SK-N-SH (cell line): ENCODE data around the gene CFHR3. TPM values are rescaled to one million over a fixed set of nuclear protein-coding genes. Genes with fewer than 3 reads are reported as not detected.
"Not testable (repeated sequence)": the region's sequence is repeated elsewhere in the genome, so short reads cannot be mapped to it uniquely, and the experiment has no call there.

Source experiments
- CTCF ChIA-PET: fragments of 300-600, 350-600 bp; formaldehyde crosslinking; extraction: SDS; loops from one replicate; lab custom pipeline; 2021; lab: Yijun Ruan, JAX
- POLR2A ChIA-PET: fragments of 350-600 bp; sonication (Branson Sonifier 250); formaldehyde crosslinking; extraction: SDS; loops from one replicate; lab custom pipeline; 2020; ENCODE audit warnings: antibody characterized with exemption, inconsistent platforms; lab: Yijun Ruan, JAX
- DNase-seq: peaks from one replicate; pipeline ENCODE4 v3.0.0; 2012
- H2AFZ ChIP-seq: fragments of 200-600 bp; sonication (generic); 2 replicates; pipeline ENCODE4 v1.8.1; 2016; ENCODE audit warnings: antibody characterized with exemption, mild to moderate bottlenecking, low read depth
- H3F3A ChIP-seq: fragments of 200-600 bp; sonication (generic); replicated peaks from 2 replicates; pipeline ENCODE3; 2016; ENCODE audit warnings: antibody characterized with exemption, mild to moderate bottlenecking; ENCODE audit not compliant: insufficient read depth
- H3K27ac ChIP-seq, 2 experiments: fragments of 200-500 bp in 1 of 2; fragments of 200-600 bp in 1 of 2; sonication (Bioruptor generic) in 1 of 2; sonication (generic), shearing (Covaris generic) in 1 of 2; 2 replicates each; pipeline versions ENCODE4 v1.5.1 to v1.6.1; 2014 to 2016; ENCODE audit warnings: low read depth in 2 of 2, inconsistent platforms in 1 of 2, low read length in 1 of 2, mild to moderate bottlenecking in 1 of 2, mixed read lengths in 1 of 2
- H3K27me3 ChIP-seq: fragments of 200-600 bp; sonication (generic), shearing (Covaris generic); 2 replicates; pipeline ENCODE4 v1.6.1; 2016; ENCODE audit warnings: mixed run types; ENCODE audit not compliant: insufficient read depth
- H3K36me3 ChIP-seq, 2 experiments: fragments of 200-500 bp in 1 of 2; fragments of 200-600 bp in 1 of 2; sonication (Bioruptor generic) in 1 of 2; sonication (generic) in 1 of 2; replicated peaks in 1 of 2; 2 replicates each; pipeline versions ENCODE3 to v1.5.1; 2014 to 2016; ENCODE audit warnings: low read length in 1 of 2, mild to moderate bottlenecking in 1 of 2; ENCODE audit not compliant: insufficient read depth in 2 of 2, control insufficient read depth in 1 of 2
- H3K4me1 ChIP-seq, 2 experiments: fragments of 200-500 bp in 1 of 2; fragments of 200-600 bp in 1 of 2; sonication (Bioruptor generic) in 1 of 2; sonication (generic), shearing (Covaris generic) in 1 of 2; 2 replicates each; pipeline versions ENCODE4 v1.5.1 to v1.6.1; 2014 to 2016; ENCODE audit warnings: low read depth in 1 of 2, low read length in 1 of 2, mixed run types in 1 of 2; ENCODE audit not compliant: insufficient read depth in 2 of 2, control insufficient read depth in 1 of 2
- H3K4me2 ChIP-seq: fragments of 200-600 bp; sonication (generic), shearing (Covaris generic); 2 replicates; pipeline ENCODE4 v1.6.1; 2017; ENCODE audit warnings: mixed run types
- H3K4me3 ChIP-seq, 2 experiments: fragments of 200-500 bp in 1 of 2; fragments of 200-600 bp in 1 of 2; sonication (Bioruptor generic) in 1 of 2; sonication (generic), shearing (Covaris generic) in 1 of 2; 2 replicates each; pipeline versions ENCODE4 v1.5.1 to v1.8.1; 2014 to 2016; ENCODE audit warnings: low read depth in 2 of 2, inconsistent platforms in 1 of 2, low read length in 1 of 2, mild to moderate bottlenecking in 1 of 2, mixed read lengths in 1 of 2, moderate library complexity in 1 of 2
- H3K79me2 ChIP-seq: fragments of 200-600 bp; sonication (generic); 2 replicates; pipeline ENCODE4 v1.8.1; 2017; ENCODE audit warnings: mild to moderate bottlenecking; ENCODE audit not compliant: insufficient read depth
- H3K9ac ChIP-seq: fragments of 200-600 bp; sonication (generic); 2 replicates; pipeline ENCODE4 v1.6.1; 2017; ENCODE audit warnings: mixed run types
- H3K9me2 ChIP-seq: fragments of 200-600 bp; sonication (generic); 2 replicates; pipeline ENCODE4 v1.6.1; 2017; ENCODE audit warnings: mixed run types
- H3K9me3 ChIP-seq: fragments of 200-600 bp; sonication (generic); 2 replicates; pipeline ENCODE4 v1.6.1; 2017; ENCODE audit warnings: mixed run types, mild to moderate bottlenecking, moderate library complexity
- H4K20me1 ChIP-seq: fragments of 200-600 bp; sonication (generic); 2 replicates; pipeline ENCODE4 v1.6.1; 2017; ENCODE audit warnings: mild to moderate bottlenecking, mixed run types; ENCODE audit not compliant: insufficient read depth
- CTCF ChIP-seq: fragments of 200-600 bp; sonication (generic); IDR thresholded peaks from 2 replicates; pipeline ENCODE4 v1.6.1; 2017; ENCODE audit warnings: antibody characterized with exemption, mild to moderate bottlenecking, moderate library complexity
- EP300 ChIP-seq, 2 experiments: IDR thresholded peaks; 2 replicates each; pipeline versions ENCODE4 v1.4.0 to v1.6.1; 2012; ENCODE audit warnings: borderline replicate concordance in 1 of 2, low read depth in 1 of 2, low read length in 1 of 2
- FOXJ3 ChIP-seq: sonication (generic); formaldehyde crosslinking; IDR thresholded peaks from 2 replicates; pipeline ENCODE4 v1.5.1; 2020; ENCODE audit warnings: mild to moderate bottlenecking, missing genetic modification reagents
- GATA2 ChIP-seq: sonication (generic); formaldehyde crosslinking; IDR thresholded peaks from 2 replicates; pipeline ENCODE4 v1.5.0; 2020; ENCODE audit warnings: mild to moderate bottlenecking, missing genetic modification reagents
- IRF3 ChIP-seq: fragments of 150-350 bp; IDR thresholded peaks from 2 replicates; pipeline ENCODE4 v1.6.1; 2016; ENCODE audit warnings: mild to moderate bottlenecking, low read depth, low read length
- MAX ChIP-seq: IDR thresholded peaks from 2 replicates; pipeline ENCODE4 v1.4.0; 2012; ENCODE audit warnings: low read depth
- MEF2A ChIP-seq: IDR thresholded peaks from 2 replicates; pipeline ENCODE4 v1.4.0; 2012; ENCODE audit warnings: low read depth, borderline replicate concordance
- NRF1 ChIP-seq: IDR thresholded peaks from 2 replicates; pipeline ENCODE4 v1.6.1; 2012; ENCODE audit warnings: low read depth, mild to moderate bottlenecking, low read length
- PBX3 ChIP-seq: IDR thresholded peaks from 2 replicates; pipeline ENCODE4; 2012
- POLR2AphosphoS5 ChIP-seq: IDR thresholded peaks from 2 replicates; pipeline ENCODE4 v1.6.1; 2012; ENCODE audit warnings: low read depth, low read length
- RAD21 ChIP-seq: IDR thresholded peaks from 2 replicates; pipeline ENCODE4 v1.6.1; 2012; ENCODE audit warnings: mild to moderate bottlenecking, low read length
- RCOR1 ChIP-seq: fragments of 150-350 bp; IDR thresholded peaks from 2 replicates; pipeline ENCODE4 v1.6.1; 2017; ENCODE audit warnings: antibody characterized with exemption, low read length
- RXRA ChIP-seq: IDR thresholded peaks from 2 replicates; pipeline ENCODE4 v1.4.0; 2012; ENCODE audit warnings: low read depth, mild to moderate bottlenecking, borderline replicate concordance
- SIN3A ChIP-seq: IDR thresholded peaks from 2 replicates; pipeline ENCODE4 v1.6.1; 2012; ENCODE audit warnings: low read depth, mild to moderate bottlenecking, low read length, moderate library complexity, borderline replicate concordance
- SMC3 ChIP-seq: IDR thresholded peaks from 2 replicates; pipeline ENCODE4 v1.6.1; 2012; ENCODE audit warnings: low read depth, low read length, improper control_type of control experiment
- TAF1 ChIP-seq: IDR thresholded peaks from 2 replicates; pipeline ENCODE4 v1.6.1; 2012; ENCODE audit warnings: low read depth, mild to moderate bottlenecking, low read length, moderate library complexity, borderline replicate concordance
- TEAD4 ChIP-seq: IDR thresholded peaks from 2 replicates; pipeline ENCODE4 v1.4.0; 2012; ENCODE audit warnings: mild to moderate bottlenecking, borderline replicate concordance; ENCODE audit not compliant: insufficient read depth
- USF2 ChIP-seq: fragments of 150-350 bp; IDR thresholded peaks from 2 replicates; pipeline ENCODE4 v1.6.1; 2017; ENCODE audit warnings: antibody characterized with exemption, low read length, low read depth, borderline replicate concordance
- YY1 ChIP-seq: IDR thresholded peaks from 2 replicates; pipeline ENCODE4 v1.4.0; 2012; ENCODE audit warnings: low read depth, mild to moderate bottlenecking
- ZBTB33 ChIP-seq: IDR thresholded peaks from 2 replicates; pipeline ENCODE4 v1.4.0; 2012; ENCODE audit warnings: low read depth, borderline replicate concordance
- WGBS: methylation state at CpG from one replicate; pipeline ENCODE4 v1.1.6; 2017; ENCODE audit warnings: low lambda C conversion rate; 5-methylcytosine and 5-hydroxymethylcytosine counted together
- polyA plus RNA-seq, 3 experiments: library from polyadenylated mRNA; depleted of rRNA; stranded (reverse); fragments of >200 nt; gene quantifications; 2 replicates each; pipeline ENCODE4 v1.2.3, GENCODE V29; 2012

Gene CFHR3
- polyA plus RNA-seq, 1 of the 3 experiments (the other 2 are of a cell fraction), result 0.18 TPM

- no peaks in the 10 kb centered on the region for H3F3A ChIP-seq
- no peak overlapping the region for H3K4me2 ChIP-seq
- POLR2A ChIA-PET, result no interaction called here
- H3K9me2 ChIP-seq, result no peaks in the 10 kb centered on the region
- no peak overlapping the region for H3K9ac ChIP-seq
- TF ChIP-seq PBX3, result no peak
- no peak for TF ChIP-seq RAD21
- TF ChIP-seq SIN3A, result no peak
- TF ChIP-seq GATA2 (CRISPR knock-in tag), result no peak
- no peak for TF ChIP-seq POLR2AphosphoS5
- no peak for TF ChIP-seq RXRA
- no peak for TF ChIP-seq MAX
- no peak for TF ChIP-seq MEF2A
- TF ChIP-seq CTCF, result no peak
- TF ChIP-seq TAF1, result no peak
- TF ChIP-seq FOXJ3 (CRISPR knock-in tag), result no peak
- no peak for TF ChIP-seq RCOR1
- TF ChIP-seq IRF3, result no peak
- no peak for TF ChIP-seq SMC3
- no peak for TF ChIP-seq ZBTB33
- TF ChIP-seq USF2, result no peak
- TF ChIP-seq YY1, result no peak
- TF ChIP-seq NRF1, result no peak
- no peak for TF ChIP-seq EP300 (IDR thresholded peaks at IDR 0.05; ENCODE audit: borderline replicate concordance in 1 of 2, low read depth in 1 of 2, low read length in 1 of 2)
- TF ChIP-seq TEAD4, result no peak
- no peaks in the 10 kb centered on the region for H3K79me2 ChIP-seq
- no peak overlapping the region for H2AFZ ChIP-seq
- no peak overlapping the region for H3K27ac ChIP-seq
- DNase-seq, result no peak
- H3K4me3 ChIP-seq, result no peak overlapping the region
- no peaks in the 10 kb centered on the region for H3K4me1 ChIP-seq
- H3K36me3 ChIP-seq, result no peaks in the 10 kb centered on the region
- no peaks in the 10 kb centered on the region for H4K20me1 ChIP-seq
- CTCF ChIA-PET, result no interaction called here
- no peaks in the 10 kb centered on the region for H3K9me3 ChIP-seq
- WGBS, result 73% methylated on average over 3 of the region's 22 CpGs
- H3K27me3 ChIP-seq, result no peaks in the 10 kb centered on the region
These were observed 34.0 kb downstream of the CFHR3 start for GRCh38 chr1:196808529-196809235.

GRCh38 chr1:196817442-196817841, 42.8 kb downstream of the CFHR3 start:
- POLR2A ChIA-PET, H3K36me3 ChIP-seq, H3K9me2 ChIP-seq, CTCF ChIA-PET, H3K27me3 ChIP-seq, H3F3A ChIP-seq, H3K9ac ChIP-seq, DNase-seq, H2AFZ ChIP-seq, H3K9me3 ChIP-seq, H3K4me1 ChIP-seq, H3K4me2 ChIP-seq, H4K20me1 ChIP-seq, H3K4me3 ChIP-seq, H3K79me2 ChIP-seq, H3K27ac ChIP-seq: not testable (repeated sequence)
- WGBS, result no CpG with 5 or more reads among the region's 6 CpGs
